Natural killer cell (primary cell): ENCODE measurements around the gene TBC1D26. TPM values are rescaled to one million over a fixed set of nuclear protein-coding genes. Genes with fewer than 3 reads are reported as not detected.
"Not testable (repeated sequence)": the region's sequence is repeated elsewhere in the genome, so short reads cannot be mapped to it uniquely, and the experiment has no call there.

Source experiments
- ATAC-seq, 3 donors: fragments of 150-1000 bp in 2 of 3; fragments of 200-7000 bp in 1 of 3; cut with Tn5 transposase; 1 replicate in 1 of 3; 2 replicates in 2 of 3; pipeline ENCODE4 v1.10.0; 2021; ENCODE audit warnings: mild to moderate bottlenecking in 2 of 3, moderate library complexity in 2 of 3
- DNase-seq, 2 donors: peaks; one replicate each; pipeline versions ENCODE4 v3.0.0 to v3.0.0-alpha.2; 2013 to 2021; ENCODE audit warnings: mixed read lengths in 1 of 2
- H3K27ac ChIP-seq: one replicate; pipeline ENCODE4 v1.5.1; 2013; ENCODE audit warnings: mild to moderate bottlenecking, low read length
- H3K27me3 ChIP-seq: one replicate; pipeline ENCODE4 v1.6.1; 2013; ENCODE audit warnings: low read length; ENCODE audit not compliant: control insufficient read depth, insufficient read depth
- H3K36me3 ChIP-seq: one replicate; pipeline ENCODE4 v1.6.1; 2013; ENCODE audit warnings: low read length; ENCODE audit not compliant: control insufficient read depth, insufficient read depth
- H3K4me1 ChIP-seq: one replicate; pipeline ENCODE4 v1.6.1; 2013; ENCODE audit warnings: low read length; ENCODE audit not compliant: control insufficient read depth, insufficient read depth
- H3K4me3 ChIP-seq: one replicate; pipeline ENCODE4 v1.5.1; 2013; ENCODE audit warnings: low read length
- H3K9me3 ChIP-seq: one replicate; pipeline ENCODE4 v1.6.1; 2013; ENCODE audit warnings: low read length; ENCODE audit not compliant: control insufficient read depth, insufficient read depth
- H3K27ac Mint-ChIP-seq, 2 donors: one replicate each; pipeline ENCODE4 v1.8.0; 2022; ENCODE audit warnings: mild to moderate bottlenecking in 2 of 2, mixed read lengths in 2 of 2, moderate library complexity in 1 of 2
- H3K27me3 Mint-ChIP-seq, 2 donors: one replicate each; pipeline ENCODE4 v1.8.0; 2022; ENCODE audit warnings: low read depth in 2 of 2, mixed read lengths in 2 of 2
- H3K36me3 Mint-ChIP-seq: one replicate; pipeline ENCODE4 v1.8.0; 2022; ENCODE audit warnings: mixed read lengths
- H3K4me1 Mint-ChIP-seq, 2 donors: one replicate each; pipeline ENCODE4 v1.8.0; 2022; ENCODE audit warnings: mixed read lengths in 2 of 2
- H3K4me3 Mint-ChIP-seq: one replicate; pipeline ENCODE4 v1.8.0; 2022; ENCODE audit warnings: mild to moderate bottlenecking, moderate library complexity, mixed read lengths
- H3K9me3 Mint-ChIP-seq, 2 donors: one replicate each; pipeline ENCODE4 v1.8.0; 2022; ENCODE audit warnings: mixed read lengths in 2 of 2
- WGBS: methylation state at CpG from one replicate; pipeline ENCODE4 v1.1.7; 2013; ENCODE audit warnings: missing lambda C conversion rate; ENCODE audit not compliant: insufficient coverage; 5-methylcytosine and 5-hydroxymethylcytosine counted together
- intact Hi-C: fragments of 100-400 bp; cut with micrococcal nuclease; formaldehyde crosslinking; loops from one replicate; pipeline ENCODE4 v1.14.2; 2022
- total RNA-seq, 4 donors: library from RNA; stranded (reverse); fragments of 120-200 nt in 1 of 4; gene quantifications; one replicate each; pipeline versions ENCODE4 v1.2.3 to v1.2.4, GENCODE V29; 2013 to 2022
- TF ChIP-seq, protein P1 (sequence below): fragments of 200-600 bp; IDR thresholded peaks from one replicate; pipeline ENCODE4 v1.8.0; 2022; ENCODE audit warnings: antibody characterized with exemption

TBC1D26 gene
- total RNA-seq, 3 donors from 2014 or later (not counting 1 experiment from before 2014, with no cell fraction given) = not detected

DNA sequence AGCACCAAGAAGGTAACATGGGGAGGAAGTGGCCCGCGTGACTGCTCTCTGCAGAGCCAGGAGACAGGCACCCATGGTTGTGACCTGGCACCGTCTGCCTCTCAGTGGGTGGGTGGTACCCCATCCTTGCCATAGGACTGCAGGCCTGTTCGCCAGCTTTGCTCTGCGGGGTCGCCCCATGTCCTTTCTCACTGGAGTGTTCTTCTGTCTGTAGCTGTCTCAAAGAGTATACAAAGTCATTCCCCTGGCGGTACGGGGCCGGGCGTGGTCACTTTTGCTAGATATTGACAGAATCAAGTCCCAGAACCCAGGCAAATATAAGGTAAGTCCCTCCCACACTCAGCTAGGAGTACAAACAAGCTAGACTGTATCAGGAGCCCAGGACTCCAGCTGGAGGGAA, 6.0 kb downstream of the TBC1D26 start:
- Histone ChIP-seq H3K27ac (no peak overlapping the region), H3K36me3 (no peaks in the 10 kb centered on the region), H3K4me3 (no peak overlapping the region), H3K4me1 (no peaks in the 10 kb centered on the region), H3K9me3 (no peaks in the 10 kb centered on the region), H3K27me3 (no peaks in the 10 kb centered on the region)
- Mint-ChIP-seq H3K27ac (no peak overlapping the region), H3K36me3 (no peaks in the 10 kb centered on the region), H3K4me3 (no peak overlapping the region), H3K9me3 (no peaks in the 10 kb centered on the region), H3K27me3 (peaks cover 4 to 8% of the 10 kb centered on the region in 2 donors), H3K4me1 (no peaks in the 10 kb centered on the region)
- TF ChIP-seq, protein P1, sequence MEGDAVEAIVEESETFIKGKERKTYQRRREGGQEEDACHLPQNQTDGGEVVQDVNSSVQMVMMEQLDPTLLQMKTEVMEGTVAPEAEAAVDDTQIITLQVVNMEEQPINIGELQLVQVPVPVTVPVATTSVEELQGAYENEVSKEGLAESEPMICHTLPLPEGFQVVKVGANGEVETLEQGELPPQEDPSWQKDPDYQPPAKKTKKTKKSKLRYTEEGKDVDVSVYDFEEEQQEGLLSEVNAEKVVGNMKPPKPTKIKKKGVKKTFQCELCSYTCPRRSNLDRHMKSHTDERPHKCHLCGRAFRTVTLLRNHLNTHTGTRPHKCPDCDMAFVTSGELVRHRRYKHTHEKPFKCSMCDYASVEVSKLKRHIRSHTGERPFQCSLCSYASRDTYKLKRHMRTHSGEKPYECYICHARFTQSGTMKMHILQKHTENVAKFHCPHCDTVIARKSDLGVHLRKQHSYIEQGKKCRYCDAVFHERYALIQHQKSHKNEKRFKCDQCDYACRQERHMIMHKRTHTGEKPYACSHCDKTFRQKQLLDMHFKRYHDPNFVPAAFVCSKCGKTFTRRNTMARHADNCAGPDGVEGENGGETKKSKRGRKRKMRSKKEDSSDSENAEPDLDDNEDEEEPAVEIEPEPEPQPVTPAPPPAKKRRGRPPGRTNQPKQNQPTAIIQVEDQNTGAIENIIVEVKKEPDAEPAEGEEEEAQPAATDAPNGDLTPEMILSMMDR = no peak
- intact Hi-C loops = no loop called here
- DNase-seq (no peak), ATAC-seq (no peak)
- WGBS = 90% methylated on average over 10 of the region's 10 CpGs

DNA sequence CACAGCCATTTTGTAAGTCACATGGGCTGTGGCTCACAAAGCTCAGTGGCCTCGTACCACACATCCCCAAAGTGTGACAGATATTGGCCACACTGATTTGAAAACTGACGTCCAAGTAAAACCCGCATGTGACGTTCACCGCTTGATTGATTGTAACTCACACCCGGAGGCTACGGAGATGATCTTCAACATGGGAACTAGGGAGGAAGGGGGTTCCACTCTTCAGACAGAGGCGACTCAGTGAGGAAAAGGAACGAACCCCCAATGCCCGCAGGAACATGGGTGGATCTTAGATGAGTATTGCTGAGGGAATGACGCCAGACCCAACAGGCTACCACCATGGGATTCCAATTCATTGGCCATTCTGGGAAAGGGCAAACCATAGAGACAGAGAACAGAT, 7.2 kb downstream of the TBC1D26 start:
- ATAC-seq = not testable (repeated sequence)

DNA sequence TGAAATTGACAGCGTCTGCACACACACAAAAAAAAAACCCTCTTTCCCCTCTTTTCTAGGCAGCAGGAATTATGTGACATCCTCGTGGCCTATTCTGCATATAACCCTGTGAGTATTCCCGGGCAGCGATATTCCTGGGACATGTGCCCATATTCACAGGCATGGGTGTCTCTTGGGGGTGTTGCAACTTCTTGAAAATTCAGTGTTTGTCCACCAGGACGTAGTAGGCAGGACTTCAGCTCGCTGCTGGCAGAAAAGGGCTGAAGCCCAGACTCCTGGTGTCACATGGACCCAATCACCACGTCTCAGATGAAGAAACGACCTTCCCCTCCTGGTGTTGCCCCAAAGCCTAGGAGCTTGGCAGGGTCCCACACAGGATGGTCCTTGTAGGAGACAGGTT, 8.0 kb downstream of the TBC1D26 start:
- H3K27me3 ChIP-seq, H3K36me3 ChIP-seq, H3K9me3 Mint-ChIP-seq, ATAC-seq, DNase-seq, H3K27ac Mint-ChIP-seq, H3K9me3 ChIP-seq, H3K4me1 Mint-ChIP-seq, H3K4me1 ChIP-seq, intact Hi-C loops, H3K36me3 Mint-ChIP-seq, H3K4me3 Mint-ChIP-seq, H3K4me3 ChIP-seq, H3K27ac ChIP-seq, H3K27me3 Mint-ChIP-seq: not testable (repeated sequence)
- 83% methylated on average over 7 of the region's 8 CpGs for WGBS

More for the DNA sequence above, 7.2 kb downstream of the TBC1D26 start:
- WGBS = 97% methylated on average over 9 of the region's 11 CpGs
- H3K27me3 Mint-ChIP-seq, H3K36me3 ChIP-seq, H3K9me3 Mint-ChIP-seq, H3K4me3 ChIP-seq, H3K36me3 Mint-ChIP-seq, H3K4me1 Mint-ChIP-seq, H3K27ac ChIP-seq, H3K27me3 ChIP-seq, H3K27ac Mint-ChIP-seq, DNase-seq, H3K9me3 ChIP-seq, intact Hi-C loops, H3K4me1 ChIP-seq, H3K4me3 Mint-ChIP-seq: not testable (repeated sequence)

DNA sequence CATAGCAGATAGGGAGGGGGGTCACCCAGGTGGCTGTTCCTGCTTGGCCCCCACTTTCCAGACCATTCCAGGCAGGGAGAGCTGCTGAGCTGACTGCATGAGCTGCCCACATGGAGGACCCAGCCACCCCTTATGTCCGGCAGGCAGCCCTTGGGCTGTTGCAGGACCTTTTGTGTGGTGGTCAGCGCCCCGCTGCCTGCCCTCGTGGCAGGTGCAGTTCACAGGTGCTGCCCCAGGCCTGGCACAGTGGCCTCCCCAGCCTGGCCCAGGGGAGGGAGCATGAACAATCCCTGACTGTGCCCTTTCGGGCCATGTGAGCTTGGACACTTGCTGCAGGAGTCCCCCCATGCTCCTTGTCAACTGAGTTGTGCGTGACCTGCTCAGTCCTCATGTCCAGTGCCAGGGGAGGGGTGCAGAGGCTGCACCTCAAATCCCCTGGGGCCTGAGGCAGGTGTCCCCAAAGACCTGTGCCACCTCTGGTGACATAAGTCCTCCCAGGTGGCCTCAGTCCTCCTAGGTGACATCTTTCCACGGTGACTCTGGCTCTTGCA, 8.6 kb downstream of the TBC1D26 start:
- intact Hi-C loops = no loop called here

More for the DNA sequence above, 8.6 kb downstream of the TBC1D26 start:
- no peaks in the 10 kb centered on the region for H3K4me1 Mint-ChIP-seq
- DNase-seq (no peak), ATAC-seq (no peak)
- 91% methylated on average over 7 of the region's 7 CpGs for WGBS
- Histone ChIP-seq H3K4me1 (no peaks in the 10 kb centered on the region), H3K4me3 (no peak overlapping the region), H3K27me3 (no peaks in the 10 kb centered on the region), H3K9me3 (no peaks in the 10 kb centered on the region), H3K36me3 (no peaks in the 10 kb centered on the region), H3K27ac (no peak overlapping the region)
- no peaks in the 10 kb centered on the region for H3K9me3 Mint-ChIP-seq
- TF ChIP-seq, protein P1 = no peak
- no peak overlapping the region for H3K4me3 Mint-ChIP-seq
- no peak overlapping the region for H3K27ac Mint-ChIP-seq
- peaks cover 8 to 11% of the 10 kb centered on the region in 2 donors for H3K27me3 Mint-ChIP-seq
- no peaks in the 10 kb centered on the region for H3K36me3 Mint-ChIP-seq
